Loucy (cell line): Measurements from ENCODE around the gene AQP1.

Experiments used
- CTCF ChIP-seq: fragments of 200-600 bp; sonication (generic); conservative IDR thresholded peaks from 2 replicates; pipeline ENCODE4 v1.5.1; 2014; ENCODE audit warnings: mild to moderate bottlenecking, antibody characterized with exemption, low read length
- EZH2phosphoT487 ChIP-seq: fragments of 200-600 bp; IDR thresholded peaks from 2 replicates; pipeline ENCODE4 v1.6.1; 2018; ENCODE audit warnings: antibody characterized with exemption, mild to moderate bottlenecking, moderate library complexity, borderline replicate concordance

GRCh38 chr7:30920584-30921539, 9.2 kb downstream of the AQP1 start:
- TF ChIP-seq CTCF = no peak
- TF ChIP-seq EZH2phosphoT487 = no peak
